ENCODE results near the gene TRIM60.

DNA sequence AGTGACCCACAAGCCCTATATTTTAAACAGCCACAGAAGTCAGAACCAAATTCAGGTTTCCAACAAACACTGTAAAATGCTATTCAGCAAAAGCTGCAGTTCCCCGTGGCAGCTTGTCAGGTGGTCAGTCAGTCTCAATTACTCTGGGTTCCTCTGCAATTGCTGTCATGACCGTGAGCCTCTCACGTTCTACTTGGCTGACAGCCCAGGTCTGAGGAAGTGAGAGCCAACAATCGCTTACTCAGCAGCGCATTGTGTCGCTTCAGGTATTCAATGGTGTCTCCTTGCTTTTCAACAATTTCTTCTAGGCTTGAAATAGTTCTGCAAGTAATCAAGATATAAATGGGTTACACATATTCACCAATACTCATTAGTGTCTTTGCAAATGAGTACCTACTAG lies 47.7 kb downstream of the TRIM60 start:
- TF ChIP-seq, protein P1, sequence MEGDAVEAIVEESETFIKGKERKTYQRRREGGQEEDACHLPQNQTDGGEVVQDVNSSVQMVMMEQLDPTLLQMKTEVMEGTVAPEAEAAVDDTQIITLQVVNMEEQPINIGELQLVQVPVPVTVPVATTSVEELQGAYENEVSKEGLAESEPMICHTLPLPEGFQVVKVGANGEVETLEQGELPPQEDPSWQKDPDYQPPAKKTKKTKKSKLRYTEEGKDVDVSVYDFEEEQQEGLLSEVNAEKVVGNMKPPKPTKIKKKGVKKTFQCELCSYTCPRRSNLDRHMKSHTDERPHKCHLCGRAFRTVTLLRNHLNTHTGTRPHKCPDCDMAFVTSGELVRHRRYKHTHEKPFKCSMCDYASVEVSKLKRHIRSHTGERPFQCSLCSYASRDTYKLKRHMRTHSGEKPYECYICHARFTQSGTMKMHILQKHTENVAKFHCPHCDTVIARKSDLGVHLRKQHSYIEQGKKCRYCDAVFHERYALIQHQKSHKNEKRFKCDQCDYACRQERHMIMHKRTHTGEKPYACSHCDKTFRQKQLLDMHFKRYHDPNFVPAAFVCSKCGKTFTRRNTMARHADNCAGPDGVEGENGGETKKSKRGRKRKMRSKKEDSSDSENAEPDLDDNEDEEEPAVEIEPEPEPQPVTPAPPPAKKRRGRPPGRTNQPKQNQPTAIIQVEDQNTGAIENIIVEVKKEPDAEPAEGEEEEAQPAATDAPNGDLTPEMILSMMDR (IDR thresholded peaks at IDR 0.05), result no peak
- TF ChIP-seq EP300 (IDR thresholded peaks at IDR 0.05) (no peak), POLR2A (IDR thresholded peaks at IDR 0.05) (no peak), POLR2AphosphoS5 (IDR thresholded peaks at IDR 0.05) (no peak)
